Stimulated activated CD4-positive, alpha-beta T cell treated with anti-CD3 and anti-CD28 coated beads, Interleukin-12 subunit alpha, Interleukin-12 subunit beta, amount 100 ng/mL, for 48 hours (primary cell): ENCODE results near the gene AGXT.

Experiments used
- DNase-seq, 3 donors: peaks; one replicate each; pipeline ENCODE4 v3.0.0-alpha.2; 2020; ENCODE audit warnings: low read depth in 2 of 3, low spot score in 1 of 3

AGXT gene

GRCh38 chr2:240896871-240897692 lies 28.5 kb downstream of the AGXT start:
- DNase-seq, result no peak

- no peak for DNase-seq
These were observed 29.6 kb downstream of the AGXT start for GRCh38 chr2:240898108-240898730.

- DNase-seq, result no peak
These were observed 30.3 kb downstream of the AGXT start for GRCh38 chr2:240898731-240899467.

- DNase-seq, result no peak
These were observed 30.8 kb downstream of the AGXT start for GRCh38 chr2:240899468-240899865.

GRCh38 chr2:240900141-240900860 lies 31.7 kb downstream of the AGXT start:
- no peak for DNase-seq

- no peak for DNase-seq
These were observed 33.5 kb downstream of the AGXT start for GRCh38 chr2:240901986-240902614.

GRCh38 chr2:240902615-240903041 lies 34.0 kb downstream of the AGXT start:
- no peak for DNase-seq

- DNase-seq, result no peak
These were observed 34.8 kb downstream of the AGXT start for GRCh38 chr2:240903191-240904060.

- no peak for DNase-seq
These were observed 35.9 kb downstream of the AGXT start for GRCh38 chr2:240904216-240905175.

- DNase-seq, result no peak
These were observed 36.7 kb downstream of the AGXT start for GRCh38 chr2:240905176-240905781.

GRCh38 chr2:240906141-240906910 lies 37.7 kb downstream of the AGXT start, which contains the start of gene CROCC2:
Gene CROCC2 (plus strand): TSS chr2:240906336. CDS start chr2:240906514, 178 bp downstream.
- no peak for DNase-seq

- no peak for DNase-seq
These were observed 38.4 kb downstream of the AGXT start for GRCh38 chr2:240906911-240907590.

GRCh38 chr2:240909216-240909974 lies 40.8 kb downstream of the AGXT start:
- no peak for DNase-seq

- DNase-seq, result no peak
These were observed 43.1 kb downstream of the AGXT start for GRCh38 chr2:240911641-240912265.
